HepG2 (cell line): ENCODE measurements around the gene RNFT2. TPM values are rescaled to one million over a fixed set of nuclear protein-coding genes. Genes with fewer than 3 reads are reported as not detected.
A peak's percentile ranks its signal among the peaks of the same experiment; 100 is the strongest.

Experiments used
- BRF2 ChIP-seq: sonication (generic); formaldehyde crosslinking; IDR thresholded peaks from 2 replicates; pipeline ENCODE4 v1.8.1; 2022; ENCODE audit warnings: mild to moderate bottlenecking, missing genetic modification reagents
- CENPT ChIP-seq: sonication (generic); formaldehyde crosslinking; IDR thresholded peaks from 2 replicates; pipeline ENCODE4 v1.8.0; 2022; ENCODE audit warnings: low read depth, mild to moderate bottlenecking, moderate library complexity, missing genetic modification reagents
- DBP ChIP-seq: sonication (generic); formaldehyde crosslinking; IDR thresholded peaks from 2 replicates; pipeline ENCODE4 v1.4.0; 2020; ENCODE audit warnings: missing genetic modification reagents; ENCODE audit errors: not compliant biosample characterization
- FOXM1 ChIP-seq: sonication (generic); formaldehyde crosslinking; IDR thresholded peaks from 2 replicates; pipeline ENCODE4 v1.5.0; 2020; ENCODE audit warnings: missing genetic modification reagents
- HINFP ChIP-seq: sonication (generic); formaldehyde crosslinking; IDR thresholded peaks from 2 replicates; pipeline ENCODE4 v1.4.0; 2020; ENCODE audit warnings: low read depth, mild to moderate bottlenecking, missing genetic modification reagents
- HOXA9 ChIP-seq: sonication (generic); formaldehyde crosslinking; IDR thresholded peaks from 2 replicates; pipeline ENCODE4 v1.8.1; 2022; ENCODE audit warnings: missing genetic modification reagents, mild to moderate bottlenecking, moderate library complexity, borderline replicate concordance
- IRX3 ChIP-seq: sonication (generic); formaldehyde crosslinking; IDR thresholded peaks from 2 replicates; pipeline ENCODE4 v1.8.1; 2023; ENCODE audit warnings: mild to moderate bottlenecking, low read depth, missing genetic modification reagents, borderline replicate concordance
- MAF1 ChIP-seq: sonication (generic); formaldehyde crosslinking; IDR thresholded peaks from 2 replicates; pipeline ENCODE4 v1.5.0; 2020; ENCODE audit warnings: missing genetic modification reagents, borderline replicate concordance
- MTF1 ChIP-seq: sonication (generic); formaldehyde crosslinking; IDR thresholded peaks from 2 replicates; pipeline ENCODE4 v1.5.0; 2020; ENCODE audit warnings: missing genetic modification reagents
- SALL2 ChIP-seq: sonication (generic); formaldehyde crosslinking; IDR thresholded peaks from 2 replicates; pipeline ENCODE4 v1.8.1; 2023; ENCODE audit warnings: mild to moderate bottlenecking, missing genetic modification reagents, inconsistent platforms
- SRY ChIP-seq: sonication (generic); formaldehyde crosslinking; IDR thresholded peaks from 2 replicates; pipeline ENCODE4 v1.8.0; 2022; ENCODE audit warnings: mild to moderate bottlenecking, missing genetic modification reagents
- TBX2 ChIP-seq: sonication (generic); formaldehyde crosslinking; IDR thresholded peaks from 2 replicates; pipeline ENCODE4 v1.5.0; 2020; ENCODE audit warnings: missing genetic modification reagents, mild to moderate bottlenecking, borderline replicate concordance
- TBX3 ChIP-seq: fragments of 450-650 bp; IDR thresholded peaks from 2 replicates; pipeline ENCODE4 v1.6.1; 2017; ENCODE audit warnings: antibody characterized with exemption, mild to moderate bottlenecking, inconsistent platforms, borderline replicate concordance
- TEF ChIP-seq: sonication (generic); formaldehyde crosslinking; IDR thresholded peaks from 2 replicates; pipeline ENCODE4 v1.5.0; 2020; ENCODE audit warnings: missing genetic modification reagents
- YEATS4 ChIP-seq: sonication (generic); formaldehyde crosslinking; IDR thresholded peaks from 2 replicates; pipeline ENCODE4 v1.4.0; 2020; ENCODE audit warnings: missing genetic modification reagents, borderline replicate concordance
- ZBTB26 ChIP-seq: IDR thresholded peaks from 2 replicates; pipeline ENCODE4 v1.6.1; 2016; ENCODE audit warnings: missing compliant biosample characterization, missing genetic modification reagents, borderline replicate concordance
- ZBTB3 ChIP-seq: sonication (generic); formaldehyde crosslinking; IDR thresholded peaks from 2 replicates; pipeline ENCODE4 v1.4.0; 2020; ENCODE audit warnings: low read depth, mild to moderate bottlenecking, moderate library complexity, missing genetic modification reagents, borderline replicate concordance
- ZFP41 ChIP-seq: sonication (generic); formaldehyde crosslinking; IDR thresholded peaks from 2 replicates; pipeline ENCODE4 v1.4.0; 2020; ENCODE audit warnings: mild to moderate bottlenecking, missing genetic modification reagents, borderline replicate concordance
- ZNF432 ChIP-seq: sonication (generic); formaldehyde crosslinking; IDR thresholded peaks from 2 replicates; pipeline ENCODE4 v1.5.0; 2020; ENCODE audit warnings: missing genetic modification reagents, mild to moderate bottlenecking, borderline replicate concordance
- ZNF766 ChIP-seq: sonication (generic); formaldehyde crosslinking; IDR thresholded peaks from 2 replicates; pipeline ENCODE4 v1.5.0; 2020; ENCODE audit warnings: missing genetic modification reagents, borderline replicate concordance
- ZNF780A ChIP-seq: sonication (generic); formaldehyde crosslinking; IDR thresholded peaks from 2 replicates; pipeline ENCODE4 v1.8.0; 2022; ENCODE audit warnings: mild to moderate bottlenecking, missing genetic modification reagents, moderate library complexity
- ZNF792 ChIP-seq: IDR thresholded peaks from 2 replicates; pipeline ENCODE4 v1.6.1; 2016
- polyA plus RNA-seq, 8 experiments: library from polyadenylated mRNA; depleted of rRNA in 3 of 8; stranded (reverse) in 7 of 8; unstranded in 1 of 8; fragments of >200 nt; fragmentation: Illumina TruSeq in 4 of 8; extraction: Trizol in 4 of 8; gene quantifications; 2 replicates each; pipeline versions ENCODE4 v1.2.1 to v1.2.3, GENCODE V29; 2011 to 2016; ENCODE audit warnings: low read depth in 4 of 8, missing spikeins in 1 of 8, mixed read lengths in 1 of 8; ENCODE audit not compliant: insufficient read depth in 1 of 8
- total RNA-seq, 5 experiments: library from RNA; depleted of rRNA; stranded (reverse); fragments of >200 nt; fragmentation: Illumina TruSeq; extraction: Trizol; gene quantifications; 2 replicates each; pipeline ENCODE4 v1.2.3, GENCODE V29; 2016; ENCODE audit warnings: low read depth in 1 of 5

Gene RNFT2
- total and polyA plus RNA-seq, 2 of the 13 experiments (the other 11 are each of a cell fraction or from before 2014, with no cell fraction given): 3.3 to 8.3 TPM

- TF ChIP-seq CENPT (CRISPR knock-in tag): no peak
- TF ChIP-seq SRY (CRISPR knock-in tag): no peak
- TF ChIP-seq SALL2 (CRISPR knock-in tag): peak; percentile 84; the same call in 1 of the 2 replicates
- no peak for TF ChIP-seq ZNF792 (CRISPR knock-in tag)
- TF ChIP-seq ZNF766 (CRISPR knock-in tag): no peak
- TF ChIP-seq DBP (CRISPR knock-in tag): no peak
- TF ChIP-seq FOXM1 (CRISPR knock-in tag): peak; percentile 94; the same call in 1 of the 2 replicates
- no peak for TF ChIP-seq ZNF780A (CRISPR knock-in tag)
- no peak for TF ChIP-seq ZBTB3 (CRISPR knock-in tag)
- TF ChIP-seq TBX3: peak; percentile 82; the same call in 1 of the 2 replicates
- no peak for TF ChIP-seq TEF (CRISPR knock-in tag)
- TF ChIP-seq MAF1 (CRISPR knock-in tag): peak; percentile 58; the same call in 1 of the 2 replicates
- no peak for TF ChIP-seq HINFP (CRISPR knock-in tag)
- TF ChIP-seq YEATS4: peak; percentile 45; the same call in 1 of the 2 replicates
- peak; percentile 17; the same call in 1 of the 2 replicates for TF ChIP-seq ZBTB26 (CRISPR knock-in tag)
- TF ChIP-seq MTF1: no peak
- no peak for TF ChIP-seq ZFP41
- TF ChIP-seq IRX3 (CRISPR knock-in tag): no peak
- peak; percentile 81; the same call in 1 of the 2 replicates for TF ChIP-seq TBX2
- TF ChIP-seq BRF2: no peak
- no peak for TF ChIP-seq ZNF432 (CRISPR knock-in tag)
- TF ChIP-seq HOXA9: no peak
Measured at GRCh38 chr12:116737774-116738657, at the start of gene RNFT2, which contains the start of gene SPRING1 (continued).
